K562 (cell line): ENCODE data around the gene PTRH1. TPM values are rescaled to one million over a fixed set of nuclear protein-coding genes. Genes with fewer than 3 reads are reported as not detected.

ENCODE experiments used
- DEAF1 ChIP-seq: fragments of 450-650 bp; formaldehyde crosslinking; IDR thresholded peaks from 2 replicates; pipeline ENCODE4 v1.4.0; 2020; ENCODE audit warnings: mild to moderate bottlenecking, moderate library complexity
- SUPT5H ChIP-seq: fragments of 450-650 bp; IDR thresholded peaks from 2 replicates; pipeline ENCODE4 v1.6.1; 2016
- ZNF592 ChIP-seq: fragments of 450-650 bp; IDR thresholded peaks from 2 replicates; pipeline ENCODE4 v1.6.1; 2017; ENCODE audit warnings: antibody characterized with exemption, mild to moderate bottlenecking
- polyA plus RNA-seq, 8 experiments: library from polyadenylated mRNA; depleted of rRNA in 4 of 8; stranded (reverse) in 5 of 8; unstranded in 3 of 8; fragments of >200 nt; fragmentation: Nextera tagmentation in 2 of 8; fragmentation: Illumina TruSeq in 1 of 8; extraction: Ambion mirVana in 2 of 8; extraction: Trizol in 1 of 8; gene quantifications; 2 replicates each; pipeline versions ENCODE4 v1.2.1 to v1.2.3, GENCODE V29; 2011 to 2014; ENCODE audit warnings: inconsistent platforms in 1 of 8, missing spikeins in 1 of 8
- total RNA-seq, 7 experiments: library from RNA; depleted of rRNA in 6 of 7; stranded (reverse); fragments of >200 nt in 6 of 7; fragmentation: Illumina TruSeq in 2 of 7; extraction: Trizol in 2 of 7; gene quantifications; 2 replicates each; pipeline versions ENCODE4 v1.2.1 to v1.2.3, GENCODE V29; 2011 to 2021; ENCODE audit warnings: low replicate concordance in 1 of 7

PTRH1 gene
- total and polyA plus RNA-seq, 9 of the 15 experiments (the other 6 are each of a cell fraction or from before 2014, with no cell fraction given) = 0.63 to 43.1 (median 5.7) TPM

- no peak for TF ChIP-seq DEAF1 (CRISPR knock-in tag)
- TF ChIP-seq SUPT5H = no peak
- no peak for TF ChIP-seq ZNF592
Observed at GRCh38 chr9:127722055-127722745, 6.7 kb upstream of the PTRH1 start (continued).
